ENCODE results near the gene ETHE1.
A peak's percentile ranks its signal among the peaks of the same experiment; 100 is the strongest.
"Not testable (repeated sequence)": the region's sequence is repeated elsewhere in the genome, so short reads cannot be mapped to it uniquely, and the experiment has no call there.

The ETHE1 gene

GRCh38 chr19:43522929-43523328 lies 4.1 kb downstream of the ETHE1 start:
- Histone ChIP-seq H3K4me3 (no peak overlapping the region), H3K36me3 (ENCODE audit: insufficient read depth, low read length) (no peaks in the 10 kb centered on the region), H3K9ac (ENCODE audit: insufficient read length) (no peak overlapping the region), H3K27ac (no peak overlapping the region), H3K9me3 (ENCODE audit: low read depth, low read length) (no peaks in the 10 kb centered on the region)
- TF ChIP-seq POLR2AphosphoS5 (IDR thresholded peaks at IDR 0.05; ENCODE audit: borderline replicate concordance, low read depth, low read length) (no peak), FOXP2 (optimal IDR thresholded peaks at IDR 0.05; ENCODE audit: control extremely low read depth, extremely low read length, insufficient read depth) (no peak), EZH2 (IDR thresholded peaks at IDR 0.05) (no peak)
- no peak for DNase-seq (ENCODE audit: low read depth, low spot score)

GRCh38 chr19:43519436-43520088 lies 7.4 kb downstream of the ETHE1 start:
- no peak for TF ChIP-seq EZH2 (IDR thresholded peaks at IDR 0.05)
- TF ChIP-seq POLR2AphosphoS5 (IDR thresholded peaks at IDR 0.05; ENCODE audit: borderline replicate concordance, low read depth, low read length) = no peak
- no peak for TF ChIP-seq FOXP2 (optimal IDR thresholded peaks at IDR 0.05; ENCODE audit: control extremely low read depth, extremely low read length, insufficient read depth)
- Histone ChIP-seq H3K36me3 (ENCODE audit: insufficient read depth, low read length) (no peaks in the 10 kb centered on the region), H3K27ac (no peak overlapping the region), H3K9me3 (ENCODE audit: low read depth, low read length) (no peaks in the 10 kb centered on the region), H3K9ac (ENCODE audit: insufficient read length) (no peak overlapping the region), H3K4me3 (no peak overlapping the region)
- DNase-seq (ENCODE audit: low read depth, low spot score) = peak; percentile 52

GRCh38 chr19:43518051-43518450 lies 8.9 kb downstream of the ETHE1 start:
- Histone ChIP-seq H3K9ac (ENCODE audit: insufficient read length) (no peak overlapping the region), H3K4me3 (no peak overlapping the region), H3K27ac (no peak overlapping the region), H3K9me3 (ENCODE audit: low read depth, low read length) (no peaks in the 10 kb centered on the region), H3K36me3 (ENCODE audit: insufficient read depth, low read length) (no peaks in the 10 kb centered on the region)
- DNase-seq (ENCODE audit: low read depth, low spot score) = no peak
- TF ChIP-seq FOXP2 (optimal IDR thresholded peaks at IDR 0.05; ENCODE audit: control extremely low read depth, extremely low read length, insufficient read depth) (no peak), POLR2AphosphoS5 (IDR thresholded peaks at IDR 0.05; ENCODE audit: borderline replicate concordance, low read depth, low read length) (no peak), EZH2 (IDR thresholded peaks at IDR 0.05) (no peak)

GRCh38 chr19:43512399-43512798 lies 14.6 kb downstream of the ETHE1 start:
- not testable (repeated sequence) for H3K4me3 ChIP-seq; H3K9me3 ChIP-seq (ENCODE audit: low read depth, low read length); H3K27ac ChIP-seq; H3K9ac ChIP-seq (ENCODE audit: insufficient read length); DNase-seq (ENCODE audit: low read depth, low spot score); H3K36me3 ChIP-seq (ENCODE audit: insufficient read depth, low read length)

GRCh38 chr19:43511324-43511723 lies 15.7 kb downstream of the ETHE1 start:
- no peak overlapping the region for H3K4me3 ChIP-seq
- TF ChIP-seq POLR2AphosphoS5 (IDR thresholded peaks at IDR 0.05; ENCODE audit: borderline replicate concordance, low read depth, low read length) (no peak), EZH2 (IDR thresholded peaks at IDR 0.05) (no peak), FOXP2 (optimal IDR thresholded peaks at IDR 0.05; ENCODE audit: control extremely low read depth, extremely low read length, insufficient read depth) (no peak)
- DNase-seq (ENCODE audit: low read depth, low spot score) = no peak
- no peak overlapping the region for H3K27ac ChIP-seq
- no peak overlapping the region for H3K9ac ChIP-seq (ENCODE audit: insufficient read length)
- H3K36me3 ChIP-seq (ENCODE audit: insufficient read depth, low read length) = no peaks in the 10 kb centered on the region
- no peaks in the 10 kb centered on the region for H3K9me3 ChIP-seq (ENCODE audit: low read depth, low read length)

GRCh38 chr19:43510713-43511112 lies 16.3 kb downstream of the ETHE1 start:
- H3K36me3 ChIP-seq (ENCODE audit: insufficient read depth, low read length) = no peaks in the 10 kb centered on the region
- no peak overlapping the region for H3K27ac ChIP-seq
- no peak for DNase-seq (ENCODE audit: low read depth, low spot score)
- no peak overlapping the region for H3K9ac ChIP-seq (ENCODE audit: insufficient read length)
- H3K4me3 ChIP-seq = no peak overlapping the region
- no peaks in the 10 kb centered on the region for H3K9me3 ChIP-seq (ENCODE audit: low read depth, low read length)
- no peak for TF ChIP-seq EZH2 (IDR thresholded peaks at IDR 0.05)
- TF ChIP-seq POLR2AphosphoS5 (IDR thresholded peaks at IDR 0.05; ENCODE audit: borderline replicate concordance, low read depth, low read length) = no peak
- TF ChIP-seq FOXP2 (optimal IDR thresholded peaks at IDR 0.05; ENCODE audit: control extremely low read depth, extremely low read length, insufficient read depth) = no peak

- Histone ChIP-seq H3K4me3 (no peak overlapping the region), H3K27ac (no peak overlapping the region), H3K9ac (ENCODE audit: insufficient read length) (no peak overlapping the region), H3K9me3 (ENCODE audit: low read depth, low read length) (no peaks in the 10 kb centered on the region), H3K36me3 (ENCODE audit: insufficient read depth, low read length) (no peaks in the 10 kb centered on the region)
- no peak for DNase-seq (ENCODE audit: low read depth, low spot score)
- TF ChIP-seq POLR2AphosphoS5 (IDR thresholded peaks at IDR 0.05; ENCODE audit: borderline replicate concordance, low read depth, low read length) (no peak), EZH2 (IDR thresholded peaks at IDR 0.05) (no peak), FOXP2 (optimal IDR thresholded peaks at IDR 0.05; ENCODE audit: control extremely low read depth, extremely low read length, insufficient read depth) (no peak)
Measured at GRCh38 chr19:43507880-43508279, 19.1 kb downstream of the ETHE1 start.

- no peak overlapping the region for H3K9ac ChIP-seq (ENCODE audit: insufficient read length)
- no peaks in the 10 kb centered on the region for H3K36me3 ChIP-seq (ENCODE audit: insufficient read depth, low read length)
- no peak overlapping the region for H3K27ac ChIP-seq
- no peaks in the 10 kb centered on the region for H3K9me3 ChIP-seq (ENCODE audit: low read depth, low read length)
- TF ChIP-seq POLR2AphosphoS5 (IDR thresholded peaks at IDR 0.05; ENCODE audit: borderline replicate concordance, low read depth, low read length) (no peak), EZH2 (IDR thresholded peaks at IDR 0.05) (no peak), FOXP2 (optimal IDR thresholded peaks at IDR 0.05; ENCODE audit: control extremely low read depth, extremely low read length, insufficient read depth) (no peak)
- DNase-seq (ENCODE audit: low read depth, low spot score) = no peak
- H3K4me3 ChIP-seq = no peak overlapping the region
Measured at GRCh38 chr19:43506629-43507028, 20.4 kb downstream of the ETHE1 start.

- TF ChIP-seq POLR2AphosphoS5 (IDR thresholded peaks at IDR 0.05; ENCODE audit: borderline replicate concordance, low read depth, low read length) (no peak), FOXP2 (optimal IDR thresholded peaks at IDR 0.05; ENCODE audit: control extremely low read depth, extremely low read length, insufficient read depth) (no peak)
- Histone ChIP-seq H3K9ac (ENCODE audit: insufficient read length) (no peak overlapping the region), H3K27ac (no peak overlapping the region), H3K4me3 (no peak overlapping the region), H3K36me3 (ENCODE audit: insufficient read depth, low read length) (no peaks in the 10 kb centered on the region), H3K9me3 (ENCODE audit: low read depth, low read length) (no peaks in the 10 kb centered on the region)
- DNase-seq (ENCODE audit: low read depth, low spot score) = no peak
Measured at GRCh38 chr19:43505941-43506340, 21.1 kb downstream of the ETHE1 start.

Data from SK-N-MC (cell line).